Body of pancreas (tissue), 4 donors: ENCODE measurements around the gene MCTP1.

Experiments used
- POLR2A ChIP-seq, 3 donors: fragments of 450-650 bp; IDR thresholded peaks; one replicate each; pipeline ENCODE4 v1.6.1; 2016; ENCODE audit warnings: antibody characterized with exemption in 3 of 3, mild to moderate bottlenecking in 2 of 3
- TF ChIP-seq, protein P1 (sequence below), 7 experiments: fragments of 450-650 bp in 4 of 7; fragments of 200-600 bp in 3 of 7; sonication (generic) in 3 of 7; IDR thresholded peaks; one replicate each; pipeline ENCODE4 v1.5.1; 2016 to 2019; ENCODE audit warnings: antibody characterized with exemption in 7 of 7

DNA sequence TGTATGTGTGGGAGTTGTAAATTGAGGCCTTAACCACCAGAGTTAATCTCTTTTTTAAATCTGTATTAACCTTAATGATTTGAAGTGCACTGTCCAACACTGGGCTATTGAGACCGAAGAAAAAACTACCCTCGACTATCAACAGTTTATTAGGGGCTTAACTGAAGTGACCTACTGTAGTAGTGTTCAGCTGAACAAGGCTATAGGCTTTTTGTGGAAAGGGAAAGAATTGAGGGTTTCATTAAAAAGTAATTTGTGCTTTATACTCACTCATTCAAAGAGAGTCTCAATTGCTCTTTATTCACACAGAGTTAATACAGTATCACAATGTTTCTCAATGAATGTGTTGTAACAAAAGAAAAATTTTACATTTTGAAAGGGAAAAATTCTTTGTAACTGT is 399.0 kb downstream of the MCTP1 start:
- TF ChIP-seq, protein P1, sequence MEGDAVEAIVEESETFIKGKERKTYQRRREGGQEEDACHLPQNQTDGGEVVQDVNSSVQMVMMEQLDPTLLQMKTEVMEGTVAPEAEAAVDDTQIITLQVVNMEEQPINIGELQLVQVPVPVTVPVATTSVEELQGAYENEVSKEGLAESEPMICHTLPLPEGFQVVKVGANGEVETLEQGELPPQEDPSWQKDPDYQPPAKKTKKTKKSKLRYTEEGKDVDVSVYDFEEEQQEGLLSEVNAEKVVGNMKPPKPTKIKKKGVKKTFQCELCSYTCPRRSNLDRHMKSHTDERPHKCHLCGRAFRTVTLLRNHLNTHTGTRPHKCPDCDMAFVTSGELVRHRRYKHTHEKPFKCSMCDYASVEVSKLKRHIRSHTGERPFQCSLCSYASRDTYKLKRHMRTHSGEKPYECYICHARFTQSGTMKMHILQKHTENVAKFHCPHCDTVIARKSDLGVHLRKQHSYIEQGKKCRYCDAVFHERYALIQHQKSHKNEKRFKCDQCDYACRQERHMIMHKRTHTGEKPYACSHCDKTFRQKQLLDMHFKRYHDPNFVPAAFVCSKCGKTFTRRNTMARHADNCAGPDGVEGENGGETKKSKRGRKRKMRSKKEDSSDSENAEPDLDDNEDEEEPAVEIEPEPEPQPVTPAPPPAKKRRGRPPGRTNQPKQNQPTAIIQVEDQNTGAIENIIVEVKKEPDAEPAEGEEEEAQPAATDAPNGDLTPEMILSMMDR (IDR thresholded peaks at IDR 0.05): no peak
- no peak for TF ChIP-seq POLR2A (IDR thresholded peaks at IDR 0.05)
